GM12864 (cell line): Measurements from ENCODE around the gene KCNJ13.

Experiments
- DNase-seq: peaks from one replicate; pipeline ENCODE4 v3.0.0-alpha.2; 2011; ENCODE audit warnings: low read depth
- H3K4me3 ChIP-seq: 2 replicates; pipeline ENCODE4 v1.5.1; 2011; ENCODE audit warnings: mild to moderate bottlenecking, low read depth, low read length, control low read depth
- TF ChIP-seq, protein P1 (sequence below): IDR thresholded peaks from 2 replicates; pipeline ENCODE4 v1.5.1; 2011; ENCODE audit warnings: low read depth, mild to moderate bottlenecking, moderate library complexity, low read length, control low read depth, inconsistent platforms; ENCODE audit errors: missing control alignments

The KCNJ13 gene

DNA sequence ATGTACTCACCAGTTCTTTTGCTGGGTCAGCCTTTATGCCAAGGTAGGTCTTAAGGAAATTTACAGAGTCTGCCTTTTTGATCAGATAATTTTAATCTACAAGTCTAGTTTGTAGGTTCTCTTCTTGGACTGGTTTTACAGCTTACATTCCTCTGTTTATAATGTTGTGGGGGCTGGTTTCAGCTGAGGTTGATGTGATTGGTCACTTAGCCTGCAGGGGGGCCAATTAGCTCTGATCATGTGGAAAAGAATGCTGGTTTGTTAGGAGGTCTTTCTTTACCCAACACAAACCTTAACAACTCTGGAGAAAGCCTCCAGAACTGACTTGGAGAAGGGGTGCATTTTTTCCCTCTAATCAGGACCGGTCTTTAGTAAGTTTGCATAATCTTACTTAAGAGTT lies at the start of gene KCNJ13:
Gene KCNJ13 (minus strand): TSS at position 131 of the 400 bp plus-strand sequence. CDS start 5,203 bp downstream, outside the sequence.
- H3K4me3 ChIP-seq = no peak within 1 kb of the TSS
- DNase-seq = no peak

GRCh38 chr2:232817756-232818155 lies 41.4 kb upstream of the KCNJ13 start:
- H3K4me3 ChIP-seq = no peak overlapping the region
- DNase-seq = no peak
- TF ChIP-seq, protein P1, sequence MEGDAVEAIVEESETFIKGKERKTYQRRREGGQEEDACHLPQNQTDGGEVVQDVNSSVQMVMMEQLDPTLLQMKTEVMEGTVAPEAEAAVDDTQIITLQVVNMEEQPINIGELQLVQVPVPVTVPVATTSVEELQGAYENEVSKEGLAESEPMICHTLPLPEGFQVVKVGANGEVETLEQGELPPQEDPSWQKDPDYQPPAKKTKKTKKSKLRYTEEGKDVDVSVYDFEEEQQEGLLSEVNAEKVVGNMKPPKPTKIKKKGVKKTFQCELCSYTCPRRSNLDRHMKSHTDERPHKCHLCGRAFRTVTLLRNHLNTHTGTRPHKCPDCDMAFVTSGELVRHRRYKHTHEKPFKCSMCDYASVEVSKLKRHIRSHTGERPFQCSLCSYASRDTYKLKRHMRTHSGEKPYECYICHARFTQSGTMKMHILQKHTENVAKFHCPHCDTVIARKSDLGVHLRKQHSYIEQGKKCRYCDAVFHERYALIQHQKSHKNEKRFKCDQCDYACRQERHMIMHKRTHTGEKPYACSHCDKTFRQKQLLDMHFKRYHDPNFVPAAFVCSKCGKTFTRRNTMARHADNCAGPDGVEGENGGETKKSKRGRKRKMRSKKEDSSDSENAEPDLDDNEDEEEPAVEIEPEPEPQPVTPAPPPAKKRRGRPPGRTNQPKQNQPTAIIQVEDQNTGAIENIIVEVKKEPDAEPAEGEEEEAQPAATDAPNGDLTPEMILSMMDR = no peak

More for the DNA sequence above, at the start of gene KCNJ13:
- TF ChIP-seq, protein P1 = no peak

DNA sequence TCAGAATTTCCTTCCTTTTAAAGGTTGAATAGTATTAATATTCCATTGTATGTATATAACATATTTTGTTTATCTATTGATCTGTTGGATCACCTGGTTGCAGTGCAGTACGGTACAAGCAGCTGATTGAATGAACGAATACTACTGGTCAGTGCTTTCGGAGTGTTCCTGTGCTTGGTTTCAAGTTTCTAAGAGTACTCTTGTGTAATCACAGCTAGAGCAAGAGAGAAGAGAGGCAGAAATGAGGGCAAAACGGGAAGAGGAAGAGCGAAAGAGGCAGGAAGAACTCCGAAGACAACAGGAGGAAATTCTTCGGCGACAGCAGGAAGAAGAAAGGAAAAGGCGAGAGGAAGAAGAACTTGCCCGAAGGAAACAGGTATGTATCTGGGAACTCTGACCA lies 40.3 kb upstream of the KCNJ13 start:
- TF ChIP-seq, protein P1 = no peak
- H3K4me3 ChIP-seq = no peak overlapping the region
- no peak for DNase-seq

GRCh38 chr2:232815569-232815968 lies 39.2 kb upstream of the KCNJ13 start:
- TF ChIP-seq, protein P1 = no peak
- no peak overlapping the region for H3K4me3 ChIP-seq
- no peak for DNase-seq

DNA sequence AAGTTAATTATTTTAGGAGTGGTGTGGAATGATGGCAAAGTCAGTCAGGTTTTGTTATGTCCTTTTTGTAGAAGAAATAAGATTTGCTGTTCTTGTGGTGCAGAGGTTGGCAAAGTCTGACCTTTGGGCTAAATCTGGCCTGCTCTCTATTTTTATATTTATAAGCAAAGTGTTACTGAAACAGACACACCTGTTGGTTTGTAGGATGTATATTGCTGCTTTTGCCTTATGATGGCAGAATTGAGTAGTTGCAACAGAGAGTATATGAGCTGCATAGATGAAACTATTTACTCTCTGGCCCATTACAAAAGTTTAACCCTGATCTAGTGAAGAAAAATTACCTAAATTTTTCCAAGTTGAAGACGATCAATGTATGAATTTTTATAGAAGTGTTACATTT lies 34.1 kb upstream of the KCNJ13 start:
- no peak overlapping the region for H3K4me3 ChIP-seq
- TF ChIP-seq, protein P1 = no peak
- DNase-seq = no peak

GRCh38 chr2:232809349-232810124 lies 33.2 kb upstream of the KCNJ13 start:
- H3K4me3 ChIP-seq = no peak overlapping the region
- DNase-seq = no peak
- TF ChIP-seq, protein P1 = no peak

DNA sequence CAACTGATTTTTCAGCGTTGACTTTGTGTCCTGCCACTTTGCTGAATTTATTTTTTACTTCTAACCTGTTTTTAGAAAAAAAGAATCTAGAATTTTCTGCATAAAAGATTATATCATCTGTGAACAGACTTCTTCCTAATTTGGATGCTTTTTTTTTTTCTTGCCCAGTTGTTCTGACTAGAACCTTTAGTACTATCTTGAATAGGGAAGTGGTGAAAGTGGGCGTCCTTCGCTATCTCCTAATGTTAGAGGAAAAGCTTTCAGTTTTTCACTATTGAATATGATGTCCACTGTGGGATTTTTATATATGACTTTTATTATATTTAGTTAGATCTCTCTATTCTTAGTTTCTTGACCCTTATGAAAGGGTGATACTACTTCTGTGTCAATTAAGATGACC lies 25.7 kb upstream of the KCNJ13 start:
- no peak for DNase-seq
- no peak overlapping the region for H3K4me3 ChIP-seq
- TF ChIP-seq, protein P1 = no peak
